ENCODE data around the gene SERPINB6. TPM values are rescaled to one million over a fixed set of nuclear protein-coding genes. Genes with fewer than 3 reads are reported as not detected.

SERPINB6 gene
- total RNA-seq, 1 experiment from 2014 or later, result 131 TPM

- in situ Hi-C loops (cut with HindIII; ENCODE audit: low pct_unique_long_range_greater_than_20kb, low sequenced_read_pairs), result no loop called here
- BruUV-seq (replicated peaks), result no TSS peak
Observed at GRCh38 chr6:2950713-2951112, 20.7 kb downstream of the SERPINB6 start.

GRCh38 chr6:2949536-2950083 is 21.8 kb downstream of the SERPINB6 start:
- Histone ChIP-seq H3K36me3 (ENCODE audit: control insufficient read depth, insufficient read depth, low read length) (peaks cover 6% of the 10 kb centered on the region; the same call in 1 of the 2 replicates), H3K27me3 (ENCODE audit: control insufficient read depth, insufficient read depth, low read length) (no peaks in the 10 kb centered on the region), H3K4me1 (ENCODE audit: control insufficient read depth, insufficient read depth, low read length) (peaks cover 7% of the 10 kb centered on the region), H3K4me3 (ENCODE audit: low read depth in 2 of 2, low read length in 2 of 2) (no peak overlapping the region), H3K27ac (ENCODE audit: low read length) (no peak overlapping the region), H3K9me3 (ENCODE audit: control insufficient read depth, insufficient read depth, low read depth, low read length) (no peaks in the 10 kb centered on the region)
- ATAC-seq (no peak), DNase-seq (ENCODE audit: low read depth, low spot score) (no peak)
- POLR2A ChIA-PET, result no interaction called here
- BruUV-seq (replicated peaks), result no TSS peak
- in situ Hi-C loops (cut with HindIII; ENCODE audit: low pct_unique_long_range_greater_than_20kb, low sequenced_read_pairs), result no loop called here
- CTCF ChIA-PET, result interaction anchor here (0.5 to 0.7 kb wide), 2 partner anchors 52 to 132 kb away, joined by 3 to 6 read pairs; no protein-coding TSS in a partner anchor
- intact Hi-C loops (cut with micrococcal nuclease; ENCODE audit: unreplicated experiment), result no loop called here
- no peak for TF ChIP-seq REST (IDR thresholded peaks at IDR 0.05; ENCODE audit: insufficient read depth in 1 of 2, low read depth in 2 of 2, low read length in 1 of 2)
- no peak for TF ChIP-seq CTCF (IDR thresholded peaks at IDR 0.05)
- no peak for TF ChIP-seq TCF7L2 (IDR thresholded peaks at IDR 0.05; ENCODE audit: low read depth, low read length)
- TF ChIP-seq SIN3A (IDR thresholded peaks at IDR 0.05; ENCODE audit: borderline replicate concordance, insufficient read depth, low read depth, low read length), result no peak
- no peak for TF ChIP-seq POLR2AphosphoS5 (IDR thresholded peaks at IDR 0.05; ENCODE audit: low read depth, low read length)

More at GRCh38 chr6:2950713-2951112, 20.7 kb downstream of the SERPINB6 start:
- ATAC-seq (no peak), DNase-seq (ENCODE audit: low read depth, low spot score) (no peak)
- POLR2A ChIA-PET, result interaction anchor here (0.6 kb wide), 1 partner anchor 16 kb away, joined by 3 read pairs; no protein-coding TSS in a partner anchor
- Histone ChIP-seq H3K4me3 (ENCODE audit: low read depth in 2 of 2, low read length in 2 of 2) (no peak overlapping the region), H3K36me3 (ENCODE audit: control insufficient read depth, insufficient read depth, low read length) (peaks cover 6% of the 10 kb centered on the region; the same call in 1 of the 2 replicates), H3K27me3 (ENCODE audit: control insufficient read depth, insufficient read depth, low read length) (no peaks in the 10 kb centered on the region), H3K9me3 (ENCODE audit: control insufficient read depth, insufficient read depth, low read depth, low read length) (no peaks in the 10 kb centered on the region), H3K27ac (ENCODE audit: low read length) (no peak overlapping the region), H3K4me1 (ENCODE audit: control insufficient read depth, insufficient read depth, low read length) (peaks cover 7% of the 10 kb centered on the region)
- intact Hi-C loops (cut with micrococcal nuclease; ENCODE audit: unreplicated experiment), result no loop called here
- TF ChIP-seq CTCF (IDR thresholded peaks at IDR 0.05), result no peak
- no peak for TF ChIP-seq REST (IDR thresholded peaks at IDR 0.05; ENCODE audit: insufficient read depth in 1 of 2, low read depth in 2 of 2, low read length in 1 of 2)
- no peak for TF ChIP-seq SIN3A (IDR thresholded peaks at IDR 0.05; ENCODE audit: borderline replicate concordance, insufficient read depth, low read depth, low read length)
- no peak for TF ChIP-seq POLR2AphosphoS5 (IDR thresholded peaks at IDR 0.05; ENCODE audit: low read depth, low read length)
- TF ChIP-seq TCF7L2 (IDR thresholded peaks at IDR 0.05; ENCODE audit: low read depth, low read length), result no peak
- CTCF ChIA-PET, result no interaction called here
